Esophagus muscularis mucosa (tissue), 4 donors: ENCODE results near the gene STOM. TPM values are rescaled to one million over a fixed set of nuclear protein-coding genes. Genes with fewer than 3 reads are reported as not detected.

Experiments
- DNase-seq: peaks from one replicate; pipeline ENCODE4 v3.0.0-alpha.2; 2017; ENCODE audit errors: extremely low spot score
- H3K27ac ChIP-seq, 4 donors: fragments of 200-600 bp; sonication (generic); replicated peaks in 1 of 4; 1 replicate in 3 of 4; 2 replicates in 1 of 4; pipeline ENCODE4 v1.5.1; 2016 to 2019; ENCODE audit warnings: mild to moderate bottlenecking in 1 of 4
- H3K27me3 ChIP-seq, 4 donors: fragments of 200-600 bp; sonication (generic); one replicate each; pipeline versions ENCODE4 v1.5.1 to v1.6.0; 2016 to 2019
- H3K36me3 ChIP-seq, 4 donors: fragments of 200-600 bp; sonication (generic); one replicate each; pipeline ENCODE4 v1.5.1; 2016 to 2019
- H3K4me1 ChIP-seq, 4 donors: fragments of 200-600 bp; sonication (generic); one replicate each; pipeline ENCODE4 v1.5.1; 2016 to 2019
- H3K4me3 ChIP-seq, 4 donors: fragments of 200-600 bp; sonication (generic); 1 replicate in 2 of 4; 2 replicates in 2 of 4; pipeline ENCODE4 v1.5.1; 2016 to 2019; ENCODE audit warnings: mild to moderate bottlenecking in 4 of 4, moderate library complexity in 1 of 4
- H3K9me3 ChIP-seq, 4 donors: fragments of 200-600 bp; sonication (generic); 1 replicate in 3 of 4; 2 replicates in 1 of 4; pipeline ENCODE4 v1.5.1; 2016 to 2019
- CTCF ChIP-seq, 3 experiments: fragments of 200-600 bp in 2 of 3; fragments of 450-650 bp in 1 of 3; sonication (generic) in 2 of 3; IDR thresholded peaks; one replicate each; pipeline ENCODE4 v1.5.1; 2017 to 2019; ENCODE audit warnings: antibody characterized with exemption in 3 of 3, mild to moderate bottlenecking in 2 of 3, moderate library complexity in 1 of 3
- EP300 ChIP-seq: sonication (generic); formaldehyde crosslinking; IDR thresholded peaks from one replicate; pipeline ENCODE4 v1.6.1; 2017; ENCODE audit warnings: antibody characterized with exemption
- POLR2A ChIP-seq: fragments of 450-650 bp; IDR thresholded peaks from one replicate; pipeline ENCODE4 v1.6.1; 2017; ENCODE audit warnings: antibody characterized with exemption, moderate library complexity, mild to moderate bottlenecking, low read depth
- POLR2AphosphoS5 ChIP-seq, 2 donors: sonication (generic); formaldehyde crosslinking; IDR thresholded peaks; one replicate each; pipeline ENCODE4 v1.6.1; 2017; ENCODE audit warnings: antibody characterized with exemption in 2 of 2
- WGBS: methylation state at CpG from one replicate; pipeline ENCODE4 v1.1.5; 2018; 5-methylcytosine and 5-hydroxymethylcytosine counted together
- intact Hi-C: fragments of 100-400 bp; cut with DNase I; formaldehyde crosslinking; loops from one replicate; pipeline ENCODE4 v1.15.1; 2023
- total RNA-seq, 4 donors: library from RNA; depleted of rRNA; stranded (reverse); fragments of >200 nt; gene quantifications; one replicate each; pipeline versions ENCODE4 v1.1.0 to v1.2.1, GENCODE V29; 2016

The STOM gene
- total RNA-seq, 4 donors from 2014 or later: 250 to 554 (median 444) TPM

GRCh38 chr9:121324755-121325154 is 45.3 kb downstream of the STOM start:
- H3K4me1 ChIP-seq: peaks cover 77 to 100% (median 97%) of the 10 kb centered on the region in 4 donors
- TF ChIP-seq CTCF (IDR thresholded peaks at IDR 0.05) (no peak), EP300 (no peak), POLR2AphosphoS5 (IDR thresholded peaks at IDR 0.05) (no peak), POLR2A (no peak)
- H3K9me3 ChIP-seq: no peaks in the 10 kb centered on the region
- intact Hi-C loops: no loop called here
- H3K36me3 ChIP-seq: peaks cover 78 to 98% (median 94%) of the 10 kb centered on the region in 4 donors
- H3K27me3 ChIP-seq: no peaks in the 10 kb centered on the region
- peak overlapping the region; percentile 87 to 99 (median 92) for H3K27ac ChIP-seq
- H3K4me3 ChIP-seq: no peak overlapping the region
- 65% methylated on average over 2 of the region's 2 CpGs for WGBS
- no peak for DNase-seq

- WGBS: 92% methylated on average over 5 of the region's 5 CpGs
- no peak overlapping the region for H3K4me3 ChIP-seq
- DNase-seq: no peak
- intact Hi-C loops: no loop called here
- H3K36me3 ChIP-seq: peaks cover 74 to 97% (median 94%) of the 10 kb centered on the region in 4 donors
- peak overlapping the region; percentile 87 to 99 (median 92) for H3K27ac ChIP-seq
- peaks cover 81 to 100% (median 97%) of the 10 kb centered on the region in 4 donors for H3K4me1 ChIP-seq
- TF ChIP-seq POLR2A (no peak), EP300 (no peak), CTCF (IDR thresholded peaks at IDR 0.05) (no peak), POLR2AphosphoS5 (IDR thresholded peaks at IDR 0.05) (no peak)
- H3K9me3 ChIP-seq: no peaks in the 10 kb centered on the region
- H3K27me3 ChIP-seq: no peaks in the 10 kb centered on the region
Measured at GRCh38 chr9:121324316-121324715, 45.7 kb downstream of the STOM start.

- 90% methylated on average over 10 of the region's 10 CpGs for WGBS
- no peak for DNase-seq
- Histone ChIP-seq H3K9me3 (no peaks in the 10 kb centered on the region), H3K4me3 (no peak overlapping the region), H3K4me1 (peaks cover 86 to 100% (median 97%) of the 10 kb centered on the region in 4 donors), H3K27me3 (no peaks in the 10 kb centered on the region), H3K27ac (peak overlapping the region; percentile 87 to 99 (median 92)), H3K36me3 (peaks cover 70 to 97% (median 94%) of the 10 kb centered on the region in 4 donors)
- no peak for TF ChIP-seq EP300
- no peak for TF ChIP-seq POLR2A
- no peak for TF ChIP-seq CTCF (IDR thresholded peaks at IDR 0.05)
- no peak for TF ChIP-seq POLR2AphosphoS5 (IDR thresholded peaks at IDR 0.05)
- intact Hi-C loops: no loop called here
Measured at GRCh38 chr9:121323449-121324151, 46.5 kb downstream of the STOM start.

GRCh38 chr9:121322737-121323448 is 47.2 kb downstream of the STOM start:
- H3K9me3 ChIP-seq: no peaks in the 10 kb centered on the region
- TF ChIP-seq EP300: no peak
- no peak for TF ChIP-seq CTCF (IDR thresholded peaks at IDR 0.05)
- TF ChIP-seq POLR2A: no peak
- TF ChIP-seq POLR2AphosphoS5 (IDR thresholded peaks at IDR 0.05): no peak
- H3K27ac ChIP-seq: peak overlapping the region; percentile 87 to 99 (median 92)
- no peak for DNase-seq
- no peaks in the 10 kb centered on the region for H3K27me3 ChIP-seq
- peaks cover 91 to 100% (median 98%) of the 10 kb centered on the region in 4 donors for H3K4me1 ChIP-seq
- 80% methylated on average over 10 of the region's 10 CpGs for WGBS
- no peak overlapping the region for H3K4me3 ChIP-seq
- intact Hi-C loops: no loop called here
- peaks cover 69 to 97% (median 94%) of the 10 kb centered on the region in 4 donors for H3K36me3 ChIP-seq
